GM21786 (cell line): ENCODE results near the gene FBXO36.
A peak's percentile ranks its signal among the peaks of the same experiment; 100 is the strongest.
"Not testable (repeated sequence)": the region's sequence is repeated elsewhere in the genome, so short reads cannot be mapped to it uniquely, and the experiment has no call there.

ENCODE experiments used
- ATAC-seq: cut with Tn5 transposase; IDR thresholded peaks from one replicate; pipeline ENCODE4 v1.9.1; 2021; ENCODE audit not compliant: unreplicated experiment

Gene FBXO36

DNA sequence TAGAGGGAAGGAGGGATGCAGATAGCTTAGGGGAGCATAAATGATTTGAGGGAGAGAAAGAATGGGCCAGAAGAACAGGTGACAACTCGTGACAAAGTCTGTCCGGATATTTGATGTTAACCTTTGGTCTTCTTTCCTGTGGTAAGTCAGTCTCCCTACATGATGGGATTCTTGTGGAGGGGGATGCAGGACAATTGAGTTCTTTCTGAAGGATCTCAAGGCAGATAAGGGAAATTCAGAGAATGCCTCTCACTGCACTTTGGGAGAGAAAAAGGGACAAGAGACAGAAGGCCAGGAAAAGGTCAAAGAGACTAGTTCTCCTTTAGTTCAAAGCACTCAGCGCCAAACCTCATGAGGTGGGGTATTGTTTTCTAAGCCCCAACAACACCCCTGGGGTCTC is 34.2 kb downstream of the FBXO36 start:
- no peak for ATAC-seq

DNA sequence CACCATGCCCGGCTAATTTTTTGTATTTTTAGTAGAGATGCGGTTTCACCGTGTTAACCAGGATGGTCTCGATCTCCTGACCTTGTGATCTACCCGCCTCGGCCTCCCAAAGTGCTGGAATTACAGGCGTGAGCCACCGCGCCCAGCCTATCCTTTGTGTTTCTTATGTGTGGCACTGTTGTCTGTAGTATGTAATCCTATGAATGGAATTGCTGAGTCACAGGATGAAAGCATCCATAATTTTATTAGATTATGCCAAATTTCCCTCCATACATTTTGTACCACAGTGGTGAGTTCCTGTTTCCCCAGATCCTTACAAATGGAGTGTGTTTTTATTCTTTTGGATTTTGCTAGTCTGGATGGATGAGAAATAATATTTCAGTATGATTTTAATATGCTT is 41.3 kb downstream of the FBXO36 start:
- ATAC-seq = not testable (repeated sequence)

GRCh38 chr2:229969921-229970320 is 47.6 kb downstream of the FBXO36 start:
- no peak for ATAC-seq

DNA sequence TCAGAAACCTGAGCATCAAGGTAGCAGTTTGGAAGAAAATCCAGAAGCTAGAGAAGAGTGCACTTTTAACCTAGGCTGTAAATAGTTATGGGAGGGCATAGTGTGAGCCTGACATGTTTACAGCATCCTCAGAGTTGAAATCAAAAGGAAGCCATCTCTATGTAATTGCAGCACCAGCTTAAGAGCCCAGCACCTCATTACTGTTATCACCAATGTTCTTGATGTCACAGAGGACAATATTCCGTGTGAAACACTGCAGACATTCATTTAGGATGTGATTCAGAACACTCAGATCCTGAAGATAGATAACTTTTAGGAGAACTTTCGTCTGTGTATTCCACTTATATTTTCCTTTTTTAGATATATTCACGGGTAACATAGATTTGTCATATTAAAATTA is 48.1 kb downstream of the FBXO36 start:
- no peak for ATAC-seq

DNA sequence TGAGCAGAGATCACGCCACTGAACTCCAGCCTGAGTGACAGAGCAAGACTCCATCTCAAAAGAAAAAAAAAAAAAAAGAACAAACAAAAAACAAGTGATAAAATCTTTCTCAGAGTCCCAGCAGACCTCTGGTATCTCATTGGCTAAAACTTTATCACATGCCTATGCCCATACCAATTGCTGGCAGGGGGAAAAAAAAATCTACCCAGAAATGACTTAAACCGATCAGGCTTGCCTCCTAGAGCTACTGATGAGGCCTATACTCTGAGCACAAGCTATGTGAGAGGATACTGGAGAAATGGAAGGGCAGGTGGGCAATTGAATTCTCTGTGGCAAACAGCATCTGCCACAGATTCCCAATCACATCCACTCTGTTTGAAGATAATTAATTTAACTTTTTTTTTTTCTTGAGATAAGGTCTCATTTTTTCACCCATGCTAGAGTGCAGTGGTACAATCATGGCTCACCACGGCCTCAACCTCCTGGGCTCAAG is 49.0 kb downstream of the FBXO36 start:
- ATAC-seq = no peak

GRCh38 chr2:229974266-229974665 is 52.0 kb downstream of the FBXO36 start:
- ATAC-seq = no peak

GRCh38 chr2:229980431-229981184 is 58.3 kb downstream of the FBXO36 start:
- no peak for ATAC-seq

- no peak for ATAC-seq
Measured at GRCh38 chr2:229993236-229993635, 70.9 kb downstream of the FBXO36 start.

GRCh38 chr2:229996320-229996719 is 74.0 kb downstream of the FBXO36 start:
- ATAC-seq = no peak

DNA sequence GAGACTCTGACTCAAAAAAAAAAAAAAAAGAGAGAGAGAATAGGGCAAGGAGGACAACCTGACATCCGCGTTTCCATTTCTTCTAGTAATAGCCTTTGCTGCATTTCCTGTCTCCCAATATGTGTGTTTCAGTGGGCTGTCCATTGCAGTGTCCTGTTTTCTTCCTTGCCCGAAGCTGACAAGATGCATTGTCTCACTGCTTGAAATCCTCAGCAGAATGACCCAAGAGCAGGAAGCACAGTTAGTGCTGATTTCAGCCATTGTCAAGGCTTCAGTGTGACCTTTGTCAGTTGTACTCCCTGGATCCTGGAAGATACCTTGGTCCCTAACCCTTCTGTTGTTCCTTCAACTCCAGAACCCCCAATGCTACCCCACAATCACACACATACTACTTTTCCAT is 75.3 kb downstream of the FBXO36 start:
- no peak for ATAC-seq

DNA sequence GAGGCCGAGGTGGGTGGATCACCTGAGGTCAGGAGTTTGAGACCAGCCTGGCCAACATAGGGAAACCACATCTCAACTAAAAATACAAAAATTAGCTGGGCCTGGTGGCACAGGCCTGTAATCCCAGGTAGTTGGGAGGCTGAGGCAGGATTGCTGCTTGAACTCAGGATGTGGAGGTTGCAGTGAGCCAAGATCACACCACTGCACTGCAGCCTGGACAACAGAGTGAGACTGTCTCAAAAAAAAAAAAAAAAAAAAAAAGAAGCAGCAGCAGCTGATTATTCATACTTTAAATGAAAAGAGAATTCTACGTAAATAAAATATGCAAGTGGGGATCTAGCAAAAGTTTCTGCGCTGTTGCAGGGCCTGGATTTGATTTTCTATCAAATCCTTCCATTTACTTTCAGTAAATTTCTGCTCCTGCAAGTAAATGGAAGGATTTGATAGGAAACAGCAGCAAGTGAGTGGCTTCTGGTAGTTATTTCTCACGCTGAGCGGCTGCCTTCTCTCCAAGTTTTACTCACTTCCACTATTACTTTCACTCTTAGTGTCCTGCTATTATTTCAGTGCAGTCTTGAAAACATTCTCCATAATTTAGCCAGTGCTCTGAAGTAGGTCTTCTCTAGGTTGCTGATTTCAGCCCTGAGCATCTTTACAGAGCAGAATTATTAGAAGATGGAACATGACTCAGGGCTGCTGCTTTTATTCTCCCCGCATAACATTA is 78.0 kb downstream of the FBXO36 start:
- peak; percentile 97 for ATAC-seq

DNA sequence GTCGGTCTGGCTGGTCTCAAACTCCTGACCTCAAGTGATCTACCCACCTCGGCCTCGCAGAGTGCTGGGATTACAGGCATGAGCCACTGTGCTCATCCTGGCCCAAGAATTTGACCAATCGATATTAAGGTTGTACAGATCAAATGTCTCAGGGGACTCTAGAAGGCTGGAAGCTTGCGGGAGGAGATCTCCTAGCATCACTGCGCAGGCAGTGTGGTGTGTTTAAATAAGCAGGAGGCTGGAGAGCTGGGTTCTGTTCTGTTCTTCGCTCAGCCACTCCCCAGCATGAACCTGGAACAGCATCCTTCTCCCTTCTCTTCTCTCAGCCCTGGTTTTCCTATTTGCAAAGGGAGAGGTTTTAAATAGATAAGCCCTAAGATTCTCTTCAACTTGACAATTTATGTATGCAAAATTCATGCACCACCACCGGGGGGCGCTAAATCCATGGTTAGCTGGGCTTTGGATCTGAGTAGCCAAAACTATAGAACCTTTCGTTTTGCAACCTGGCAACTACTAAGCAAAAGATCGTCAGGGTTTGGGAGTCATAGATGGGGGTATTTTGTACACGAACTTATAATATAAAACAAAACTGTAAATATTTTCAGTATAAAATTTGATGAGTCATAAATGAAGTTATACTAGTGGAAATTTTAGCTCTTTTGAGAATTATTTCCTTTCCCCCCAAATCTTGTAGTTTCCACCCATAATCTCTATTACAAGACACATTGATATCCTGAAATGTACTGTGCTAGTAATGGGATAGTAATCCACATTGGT is 85.8 kb downstream of the FBXO36 start:
- no peak for ATAC-seq

DNA sequence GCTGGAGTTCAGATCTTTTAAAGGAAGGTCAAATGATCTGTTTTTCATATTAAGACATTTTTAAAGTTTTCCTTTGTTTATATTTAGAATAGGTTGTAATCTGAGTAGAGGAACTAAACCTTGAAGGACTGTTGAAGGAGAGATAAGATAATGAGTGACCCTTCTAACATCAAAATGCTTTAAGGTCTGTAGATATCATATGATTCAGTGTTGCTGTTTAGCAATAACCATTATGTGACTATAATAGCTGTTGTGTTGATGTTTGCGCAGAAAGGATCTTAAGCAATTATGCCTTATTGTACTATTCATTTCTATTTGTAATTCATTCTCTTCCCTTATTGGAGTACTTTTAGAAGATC is 86.4 kb downstream of the FBXO36 start:
- no peak for ATAC-seq

- ATAC-seq = no peak
Measured at GRCh38 chr2:230010501-230010900, 88.2 kb downstream of the FBXO36 start.

GRCh38 chr2:230011617-230012016 is 89.3 kb downstream of the FBXO36 start:
- no peak for ATAC-seq

- no peak for ATAC-seq
Measured at GRCh38 chr2:230012267-230012884, 90.1 kb downstream of the FBXO36 start.

DNA sequence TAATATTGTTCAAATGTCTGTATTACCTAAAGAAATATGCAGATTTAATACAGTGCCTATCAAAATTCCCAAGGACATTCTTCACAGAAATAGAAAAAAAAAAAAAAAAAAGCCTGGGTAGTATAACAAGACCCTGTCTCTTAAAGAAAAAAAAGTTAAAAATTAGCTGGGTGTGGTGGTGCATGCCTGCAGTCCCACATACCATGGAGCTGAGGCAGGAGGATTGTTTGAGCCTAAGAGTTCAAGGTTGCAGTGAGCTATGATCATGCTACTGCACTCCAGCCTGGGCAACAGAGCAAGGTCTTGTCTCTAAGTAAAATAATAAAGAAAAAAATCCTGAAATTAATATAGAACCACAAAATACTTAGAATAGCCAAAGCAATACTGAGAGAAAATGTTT is 94.5 kb downstream of the FBXO36 start:
- no peak for ATAC-seq

GRCh38 chr2:230018153-230018552 is 95.8 kb downstream of the FBXO36 start:
- ATAC-seq = no peak

- no peak for ATAC-seq
Measured at GRCh38 chr2:230019742-230020141, 97.4 kb downstream of the FBXO36 start.

DNA sequence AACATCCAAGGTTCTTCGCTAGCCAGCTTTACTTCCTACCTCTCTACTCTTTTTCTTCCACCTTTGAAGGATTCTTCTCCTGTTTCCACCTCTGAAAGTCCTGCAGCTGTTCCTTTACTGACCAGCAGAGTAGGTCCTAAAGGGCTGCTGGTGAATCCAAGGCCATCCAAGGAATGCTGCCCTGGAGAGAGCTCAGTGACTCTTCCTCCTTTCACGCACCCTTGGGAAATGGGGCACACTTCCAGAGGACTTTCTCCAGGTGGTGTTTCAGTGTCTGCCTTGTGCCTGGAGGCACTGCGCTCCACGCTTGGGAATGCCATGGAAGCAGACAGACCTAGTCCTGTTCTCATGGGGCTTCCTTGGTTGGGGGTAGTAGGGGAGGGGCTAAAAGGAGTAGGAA is 101.0 kb downstream of the FBXO36 start:
- ATAC-seq = no peak

- no peak for ATAC-seq
Measured at GRCh38 chr2:230042195-230042594, 119.9 kb downstream of the FBXO36 start.
